ENCODE measurements around the gene UTP3.

Gene UTP3

GRCh38 chr4:70711599-70711998 lies 23.3 kb downstream of the UTP3 start:
- peaks cover 5% of the 10 kb centered on the region for H3K79me1 ChIP-seq (ENCODE audit: low read depth, low read length)
- no peak overlapping the region for H2BK5ac ChIP-seq (ENCODE audit: low read length)
- no peak overlapping the region for H4K8ac ChIP-seq (ENCODE audit: low read depth, low read length)
- H3K18ac ChIP-seq (ENCODE audit: low read length): no peak overlapping the region
- no peak overlapping the region for H3K4ac ChIP-seq (ENCODE audit: low read length)
- no CpG with 5 or more reads among the region's 3 CpGs for WGBS, 2 donors (ENCODE audit: extremely low coverage in 2 of 2, insufficient read length in 2 of 2, insufficient replicate concordance in 1 of 2)
- peaks cover 0 to 2% of the 10 kb centered on the region in 2 donors for H3K36me3 ChIP-seq (replicated peaks in 1 of 2; ENCODE audit: control insufficient read depth in 2 of 2, insufficient read depth in 2 of 2, low read length in 2 of 2)
- no peaks in the 10 kb centered on the region for H3K27me3 ChIP-seq (ENCODE audit: control insufficient read depth in 3 of 3, insufficient read depth in 3 of 3, low read depth in 1 of 3, low read length in 3 of 3)
- H3K14ac ChIP-seq (ENCODE audit: low read length): no peak overlapping the region
- H3K4me1 ChIP-seq (ENCODE audit: control insufficient read depth in 2 of 2, insufficient read depth in 1 of 2, low read depth in 1 of 2, low read length in 2 of 2): peaks cover 9 to 15% of the 10 kb centered on the region in 2 donors
- H3K27ac ChIP-seq (replicated peaks; ENCODE audit: low read length): no peak overlapping the region
- H2BK12ac ChIP-seq (ENCODE audit: low read length): no peak overlapping the region
- H2AK5ac ChIP-seq (ENCODE audit: low read depth, low read length): no peak overlapping the region
- H3K9me3 ChIP-seq (replicated peaks in 1 of 2; ENCODE audit: control insufficient read depth in 2 of 2, insufficient read depth in 1 of 2, low read depth in 1 of 2, low read length in 2 of 2): no peaks in the 10 kb centered on the region
- H3K9ac ChIP-seq (ENCODE audit: low read depth, low read length, poor library complexity): no peak overlapping the region
- H2BK15ac ChIP-seq (ENCODE audit: low read length): no peak overlapping the region
- no peak overlapping the region for H3K4me2 ChIP-seq (ENCODE audit: insufficient read depth, low read length, poor library complexity, severe bottlenecking)
- no peak overlapping the region for H3K4me3 ChIP-seq (ENCODE audit: low read length in 2 of 2)
- no peak overlapping the region for H4K91ac ChIP-seq (ENCODE audit: low read depth, low read length, poor library complexity)
- no peak overlapping the region for H3K23ac ChIP-seq (ENCODE audit: low read depth, low read length, poor library complexity)
- no peak overlapping the region for H2AFZ ChIP-seq (ENCODE audit: low read length)
- no peak for DNase-seq (ENCODE audit: low spot score)
- H2BK120ac ChIP-seq (ENCODE audit: low read depth, low read length): no peak overlapping the region

DNA sequence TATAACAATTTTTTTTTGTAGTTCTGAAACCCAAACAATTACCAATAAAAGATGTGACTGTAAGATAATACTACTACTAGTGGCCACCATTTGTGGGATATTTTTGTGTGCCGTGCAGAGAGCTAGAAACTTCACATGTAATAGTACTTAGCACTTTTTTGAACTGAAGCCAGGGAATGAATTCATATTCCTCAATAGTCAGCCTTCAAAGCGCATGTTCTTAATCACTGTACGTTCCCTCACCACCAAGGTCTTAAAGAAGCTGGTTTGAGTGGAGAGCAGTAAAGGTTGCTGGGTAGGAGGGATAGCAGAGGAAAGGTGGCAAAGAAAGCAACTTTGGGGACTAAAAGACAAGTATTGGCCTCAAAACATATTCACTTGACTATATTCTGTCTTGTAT lies 23.8 kb downstream of the UTP3 start:
- peaks cover 9 to 10% of the 10 kb centered on the region in 2 donors for H3K4me1 ChIP-seq (ENCODE audit: control insufficient read depth in 2 of 2, insufficient read depth in 1 of 2, low read depth in 1 of 2, low read length in 2 of 2)
- H4K91ac ChIP-seq (ENCODE audit: low read depth, low read length, poor library complexity): no peak overlapping the region
- WGBS, 2 donors (ENCODE audit: extremely low coverage in 2 of 2, insufficient read length in 2 of 2, insufficient replicate concordance in 1 of 2): no CpG with 5 or more reads among the region's 3 CpGs
- no peak overlapping the region for H2BK120ac ChIP-seq (ENCODE audit: low read depth, low read length)
- peaks cover 5% of the 10 kb centered on the region for H3K79me1 ChIP-seq (ENCODE audit: low read depth, low read length)
- no peak overlapping the region for H2BK15ac ChIP-seq (ENCODE audit: low read length)
- H2AFZ ChIP-seq (ENCODE audit: low read length): no peak overlapping the region
- H3K9me3 ChIP-seq (replicated peaks in 1 of 2; ENCODE audit: control insufficient read depth in 2 of 2, insufficient read depth in 1 of 2, low read depth in 1 of 2, low read length in 2 of 2): no peaks in the 10 kb centered on the region
- no peak for DNase-seq (ENCODE audit: low spot score)
- no peak overlapping the region for H2BK12ac ChIP-seq (ENCODE audit: low read length)
- no peak overlapping the region for H2BK5ac ChIP-seq (ENCODE audit: low read length)
- H3K4ac ChIP-seq (ENCODE audit: low read length): no peak overlapping the region
- no peaks in the 10 kb centered on the region for H3K27me3 ChIP-seq (ENCODE audit: control insufficient read depth in 3 of 3, insufficient read depth in 3 of 3, low read depth in 1 of 3, low read length in 3 of 3)
- H3K18ac ChIP-seq (ENCODE audit: low read length): no peak overlapping the region
- peaks cover 0 to 2% of the 10 kb centered on the region in 2 donors for H3K36me3 ChIP-seq (replicated peaks in 1 of 2; ENCODE audit: control insufficient read depth in 2 of 2, insufficient read depth in 2 of 2, low read length in 2 of 2)
- H3K4me3 ChIP-seq (ENCODE audit: low read length in 2 of 2): no peak overlapping the region
- H3K4me2 ChIP-seq (ENCODE audit: insufficient read depth, low read length, poor library complexity, severe bottlenecking): no peak overlapping the region
- H3K27ac ChIP-seq (replicated peaks; ENCODE audit: low read length): no peak overlapping the region
- no peak overlapping the region for H3K9ac ChIP-seq (ENCODE audit: low read depth, low read length, poor library complexity)
- no peak overlapping the region for H2AK5ac ChIP-seq (ENCODE audit: low read depth, low read length)
- no peak overlapping the region for H4K8ac ChIP-seq (ENCODE audit: low read depth, low read length)
- H3K14ac ChIP-seq (ENCODE audit: low read length): no peak overlapping the region
- no peak overlapping the region for H3K23ac ChIP-seq (ENCODE audit: low read depth, low read length, poor library complexity)

DNA sequence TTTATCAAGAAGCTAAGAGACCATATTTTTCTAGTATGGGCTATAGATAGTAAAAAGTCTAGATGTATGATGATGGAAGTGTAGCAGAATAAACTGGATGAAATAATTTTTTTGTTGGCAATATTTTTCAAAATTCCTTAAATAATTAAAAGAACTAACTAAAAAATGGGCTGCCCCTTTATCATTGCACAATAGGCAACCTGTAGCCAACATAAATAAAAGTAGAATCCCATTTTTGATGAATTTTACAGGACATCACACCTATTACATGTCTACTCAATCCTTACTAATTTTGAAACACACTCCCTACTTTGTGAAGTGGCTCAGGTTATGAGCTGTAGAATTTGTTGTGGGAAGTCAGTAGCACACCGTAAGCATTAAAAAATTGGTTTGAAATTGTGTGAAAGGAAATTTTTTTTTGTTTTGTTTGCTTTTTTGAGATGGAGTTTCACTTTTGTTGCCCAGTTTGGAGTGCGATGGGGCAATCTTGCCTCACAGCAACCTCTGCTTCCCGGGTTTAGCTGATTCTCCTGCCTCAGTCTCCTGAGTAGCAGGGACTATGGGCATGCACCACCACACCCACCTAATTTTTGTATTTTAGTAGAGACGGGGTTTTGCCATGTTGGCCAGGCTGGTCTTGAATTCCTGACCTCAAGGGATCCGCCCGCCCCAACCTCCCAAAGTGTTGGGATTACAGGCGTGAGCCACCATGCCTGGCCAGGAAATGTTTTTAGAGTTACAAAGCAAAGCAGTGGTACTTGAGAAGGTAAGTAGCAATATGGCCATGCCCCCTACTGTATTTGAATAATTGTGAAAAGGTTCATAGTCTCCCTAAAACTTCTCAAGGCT lies 24.5 kb downstream of the UTP3 start:
- no peak overlapping the region for H3K18ac ChIP-seq (ENCODE audit: low read length)
- no peak overlapping the region for H2BK12ac ChIP-seq (ENCODE audit: low read length)
- no peak overlapping the region for H3K4ac ChIP-seq (ENCODE audit: low read length)
- H2BK5ac ChIP-seq (ENCODE audit: low read length): no peak overlapping the region
- peaks cover 9 to 10% of the 10 kb centered on the region in 2 donors for H3K4me1 ChIP-seq (ENCODE audit: control insufficient read depth in 2 of 2, insufficient read depth in 1 of 2, low read depth in 1 of 2, low read length in 2 of 2)
- no peak overlapping the region for H2BK15ac ChIP-seq (ENCODE audit: low read length)
- 100% methylated on average over 1 of the region's 7 CpGs; no CpG with 5 or more reads in 1 of the 2 donors for WGBS, 2 donors (ENCODE audit: extremely low coverage in 2 of 2, insufficient read length in 2 of 2, insufficient replicate concordance in 1 of 2)
- H3K27me3 ChIP-seq (ENCODE audit: control insufficient read depth in 3 of 3, insufficient read depth in 3 of 3, low read depth in 1 of 3, low read length in 3 of 3): no peaks in the 10 kb centered on the region
- DNase-seq (ENCODE audit: low spot score): no peak
- H3K36me3 ChIP-seq (replicated peaks in 1 of 2; ENCODE audit: control insufficient read depth in 2 of 2, insufficient read depth in 2 of 2, low read length in 2 of 2): peaks cover 0 to 2% of the 10 kb centered on the region in 2 donors
- no peak overlapping the region for H4K91ac ChIP-seq (ENCODE audit: low read depth, low read length, poor library complexity)
- no peak overlapping the region for H2AFZ ChIP-seq (ENCODE audit: low read length)
- no peak overlapping the region for H3K14ac ChIP-seq (ENCODE audit: low read length)
- no peak overlapping the region for H4K8ac ChIP-seq (ENCODE audit: low read depth, low read length)
- H3K9ac ChIP-seq (ENCODE audit: low read depth, low read length, poor library complexity): no peak overlapping the region
- H3K23ac ChIP-seq (ENCODE audit: low read depth, low read length, poor library complexity): no peak overlapping the region
- H3K9me3 ChIP-seq (replicated peaks in 1 of 2; ENCODE audit: control insufficient read depth in 2 of 2, insufficient read depth in 1 of 2, low read depth in 1 of 2, low read length in 2 of 2): no peaks in the 10 kb centered on the region
- H3K4me2 ChIP-seq (ENCODE audit: insufficient read depth, low read length, poor library complexity, severe bottlenecking): no peak overlapping the region
- H3K4me3 ChIP-seq (ENCODE audit: low read length in 2 of 2): no peak overlapping the region
- no peak overlapping the region for H2AK5ac ChIP-seq (ENCODE audit: low read depth, low read length)
- no peak overlapping the region for H2BK120ac ChIP-seq (ENCODE audit: low read depth, low read length)
- peaks cover 5% of the 10 kb centered on the region for H3K79me1 ChIP-seq (ENCODE audit: low read depth, low read length)
- no peak overlapping the region for H3K27ac ChIP-seq (replicated peaks; ENCODE audit: low read length)

DNA sequence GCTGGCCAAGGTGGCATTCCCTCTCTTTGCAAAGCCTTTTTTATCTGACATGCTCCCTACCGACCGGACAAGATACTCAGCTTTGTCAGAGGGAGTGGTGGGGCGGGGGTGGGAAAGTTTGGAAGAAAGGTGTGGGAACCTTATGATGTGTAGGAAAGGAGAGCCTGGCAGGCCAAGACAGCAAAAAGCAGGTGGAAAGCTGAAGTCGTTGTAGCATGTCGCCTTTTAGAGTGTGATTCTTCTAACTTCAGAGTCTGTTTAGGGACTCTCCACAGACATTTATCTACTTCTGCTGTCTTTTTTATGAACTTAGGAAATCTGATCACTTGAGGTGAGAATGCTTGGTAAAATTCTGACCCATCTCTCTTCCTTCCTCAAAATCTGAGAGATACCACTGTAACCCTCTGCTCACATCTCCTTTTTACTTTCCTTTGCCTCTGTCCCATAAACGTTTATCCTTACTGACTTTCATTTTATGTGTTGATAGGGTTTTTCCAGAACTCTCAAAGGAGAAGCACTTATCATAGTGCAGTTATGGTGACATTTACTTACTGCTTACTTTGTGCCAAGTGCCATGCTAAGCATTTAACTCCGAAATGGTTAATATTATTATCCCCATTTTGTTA lies 25.2 kb downstream of the UTP3 start:
- H3K14ac ChIP-seq (ENCODE audit: low read length): no peak overlapping the region
- no peak overlapping the region for H4K91ac ChIP-seq (ENCODE audit: low read depth, low read length, poor library complexity)
- no peaks in the 10 kb centered on the region for H3K27me3 ChIP-seq (ENCODE audit: control insufficient read depth in 3 of 3, insufficient read depth in 3 of 3, low read depth in 1 of 3, low read length in 3 of 3)
- H3K9ac ChIP-seq (ENCODE audit: low read depth, low read length, poor library complexity): no peak overlapping the region
- no peak overlapping the region for H2BK120ac ChIP-seq (ENCODE audit: low read depth, low read length)
- H2AK5ac ChIP-seq (ENCODE audit: low read depth, low read length): no peak overlapping the region
- H3K4me1 ChIP-seq (ENCODE audit: control insufficient read depth in 2 of 2, insufficient read depth in 1 of 2, low read depth in 1 of 2, low read length in 2 of 2): peaks cover 9 to 10% of the 10 kb centered on the region in 2 donors
- no peak overlapping the region for H3K18ac ChIP-seq (ENCODE audit: low read length)
- no peaks in the 10 kb centered on the region for H3K9me3 ChIP-seq (replicated peaks in 1 of 2; ENCODE audit: control insufficient read depth in 2 of 2, insufficient read depth in 1 of 2, low read depth in 1 of 2, low read length in 2 of 2)
- no peak overlapping the region for H3K27ac ChIP-seq (replicated peaks; ENCODE audit: low read length)
- H3K23ac ChIP-seq (ENCODE audit: low read depth, low read length, poor library complexity): no peak overlapping the region
- no CpG with 5 or more reads among the region's 7 CpGs for WGBS, 2 donors (ENCODE audit: extremely low coverage in 2 of 2, insufficient read length in 2 of 2, insufficient replicate concordance in 1 of 2)
- DNase-seq (ENCODE audit: low spot score): no peak
- no peak overlapping the region for H2BK12ac ChIP-seq (ENCODE audit: low read length)
- no peak overlapping the region for H2BK5ac ChIP-seq (ENCODE audit: low read length)
- H2BK15ac ChIP-seq (ENCODE audit: low read length): no peak overlapping the region
- H3K36me3 ChIP-seq (replicated peaks in 1 of 2; ENCODE audit: control insufficient read depth in 2 of 2, insufficient read depth in 2 of 2, low read length in 2 of 2): no peaks in the 10 kb centered on the region
- H4K8ac ChIP-seq (ENCODE audit: low read depth, low read length): no peak overlapping the region
- H3K4me2 ChIP-seq (ENCODE audit: insufficient read depth, low read length, poor library complexity, severe bottlenecking): no peak overlapping the region
- no peak overlapping the region for H3K4ac ChIP-seq (ENCODE audit: low read length)
- H2AFZ ChIP-seq (ENCODE audit: low read length): no peak overlapping the region
- peaks cover 5% of the 10 kb centered on the region for H3K79me1 ChIP-seq (ENCODE audit: low read depth, low read length)
- no peak overlapping the region for H3K4me3 ChIP-seq (ENCODE audit: low read length in 2 of 2)

All from neuronal stem cell (in vitro differentiated cells).